GM18907 (cell line): ENCODE measurements around the gene MYBBP1A.
"Not testable (repeated sequence)": the region's sequence is repeated elsewhere in the genome, so short reads cannot be mapped to it uniquely, and the experiment has no call there.

Experiments
- ATAC-seq: cut with Tn5 transposase; IDR thresholded peaks from one replicate; pipeline ENCODE4 v1.9.1; 2021; ENCODE audit warnings: mild to moderate bottlenecking, moderate library complexity; ENCODE audit not compliant: unreplicated experiment

MYBBP1A gene, protein sequence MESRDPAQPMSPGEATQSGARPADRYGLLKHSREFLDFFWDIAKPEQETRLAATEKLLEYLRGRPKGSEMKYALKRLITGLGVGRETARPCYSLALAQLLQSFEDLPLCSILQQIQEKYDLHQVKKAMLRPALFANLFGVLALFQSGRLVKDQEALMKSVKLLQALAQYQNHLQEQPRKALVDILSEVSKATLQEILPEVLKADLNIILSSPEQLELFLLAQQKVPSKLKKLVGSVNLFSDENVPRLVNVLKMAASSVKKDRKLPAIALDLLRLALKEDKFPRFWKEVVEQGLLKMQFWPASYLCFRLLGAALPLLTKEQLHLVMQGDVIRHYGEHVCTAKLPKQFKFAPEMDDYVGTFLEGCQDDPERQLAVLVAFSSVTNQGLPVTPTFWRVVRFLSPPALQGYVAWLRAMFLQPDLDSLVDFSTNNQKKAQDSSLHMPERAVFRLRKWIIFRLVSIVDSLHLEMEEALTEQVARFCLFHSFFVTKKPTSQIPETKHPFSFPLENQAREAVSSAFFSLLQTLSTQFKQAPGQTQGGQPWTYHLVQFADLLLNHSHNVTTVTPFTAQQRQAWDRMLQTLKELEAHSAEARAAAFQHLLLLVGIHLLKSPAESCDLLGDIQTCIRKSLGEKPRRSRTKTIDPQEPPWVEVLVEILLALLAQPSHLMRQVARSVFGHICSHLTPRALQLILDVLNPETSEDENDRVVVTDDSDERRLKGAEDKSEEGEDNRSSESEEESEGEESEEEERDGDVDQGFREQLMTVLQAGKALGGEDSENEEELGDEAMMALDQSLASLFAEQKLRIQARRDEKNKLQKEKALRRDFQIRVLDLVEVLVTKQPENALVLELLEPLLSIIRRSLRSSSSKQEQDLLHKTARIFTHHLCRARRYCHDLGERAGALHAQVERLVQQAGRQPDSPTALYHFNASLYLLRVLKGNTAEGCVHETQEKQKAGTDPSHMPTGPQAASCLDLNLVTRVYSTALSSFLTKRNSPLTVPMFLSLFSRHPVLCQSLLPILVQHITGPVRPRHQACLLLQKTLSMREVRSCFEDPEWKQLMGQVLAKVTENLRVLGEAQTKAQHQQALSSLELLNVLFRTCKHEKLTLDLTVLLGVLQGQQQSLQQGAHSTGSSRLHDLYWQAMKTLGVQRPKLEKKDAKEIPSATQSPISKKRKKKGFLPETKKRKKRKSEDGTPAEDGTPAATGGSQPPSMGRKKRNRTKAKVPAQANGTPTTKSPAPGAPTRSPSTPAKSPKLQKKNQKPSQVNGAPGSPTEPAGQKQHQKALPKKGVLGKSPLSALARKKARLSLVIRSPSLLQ (N-terminal part only)

DNA sequence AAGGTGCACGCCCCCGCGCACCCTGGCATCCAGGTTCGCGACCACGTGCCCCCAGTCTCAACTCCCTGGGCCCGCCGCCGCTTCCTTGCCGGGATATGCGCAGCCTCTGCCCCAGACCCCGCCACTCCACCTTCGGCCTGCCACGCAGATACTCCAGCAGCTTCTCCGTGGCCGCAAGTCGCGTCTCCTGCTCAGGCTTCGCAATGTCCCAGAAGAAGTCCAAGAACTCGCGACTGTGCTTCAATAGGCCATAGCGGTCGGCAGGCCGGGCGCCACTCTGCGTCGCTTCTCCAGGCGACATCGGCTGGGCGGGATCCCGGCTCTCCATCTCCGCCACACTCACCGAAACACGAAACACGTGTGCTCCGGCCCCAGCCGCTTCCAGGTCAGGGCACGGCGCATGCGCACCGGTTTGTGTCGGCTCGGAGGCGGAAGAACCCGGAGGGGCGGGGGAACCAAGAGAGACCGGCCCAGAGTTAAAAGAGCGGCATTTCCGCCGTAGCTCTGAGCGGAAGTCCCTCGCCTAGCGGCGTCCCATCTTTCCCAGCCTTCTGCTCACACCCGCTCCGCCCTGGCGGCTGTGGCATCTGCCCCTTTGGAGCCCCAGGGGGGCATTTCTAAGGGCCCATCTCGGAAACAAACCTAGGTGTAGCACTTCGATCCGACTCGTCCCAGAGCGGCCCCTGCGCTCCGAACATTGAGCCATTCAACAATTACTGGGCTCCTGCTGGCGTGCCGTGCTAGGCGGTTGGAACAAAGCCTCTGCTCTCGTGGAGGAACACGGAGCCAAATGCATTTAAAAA lies at the start of gene MYBBP1A:
Gene MYBBP1A, minus strand, starts transcription at position 388 of the 803 bp plus-strand sequence. Its CDS starts 60 bp downstream, at position 328.
- peak; percentile 72 for ATAC-seq

DNA sequence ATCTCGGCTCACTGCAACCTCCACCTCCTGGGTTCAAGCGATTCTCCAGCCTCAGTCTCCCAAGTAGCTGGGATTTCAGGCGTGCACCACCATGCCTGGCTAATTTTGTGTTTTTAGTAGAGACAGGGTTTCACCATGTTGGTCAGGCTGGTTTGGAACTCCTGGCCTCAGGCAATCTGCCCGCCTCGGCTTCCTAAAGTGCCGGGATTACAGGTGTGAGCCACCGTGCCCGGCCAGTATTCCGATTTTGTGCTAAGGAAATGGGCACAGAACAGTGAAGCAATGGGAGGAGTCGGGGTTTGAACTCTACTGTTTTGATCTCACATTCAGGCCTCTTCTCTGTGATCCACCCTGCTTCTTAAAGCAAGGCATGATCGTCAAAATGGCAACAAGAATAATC lies 49.6 kb upstream of the MYBBP1A start:
- ATAC-seq, result not testable (repeated sequence)

DNA sequence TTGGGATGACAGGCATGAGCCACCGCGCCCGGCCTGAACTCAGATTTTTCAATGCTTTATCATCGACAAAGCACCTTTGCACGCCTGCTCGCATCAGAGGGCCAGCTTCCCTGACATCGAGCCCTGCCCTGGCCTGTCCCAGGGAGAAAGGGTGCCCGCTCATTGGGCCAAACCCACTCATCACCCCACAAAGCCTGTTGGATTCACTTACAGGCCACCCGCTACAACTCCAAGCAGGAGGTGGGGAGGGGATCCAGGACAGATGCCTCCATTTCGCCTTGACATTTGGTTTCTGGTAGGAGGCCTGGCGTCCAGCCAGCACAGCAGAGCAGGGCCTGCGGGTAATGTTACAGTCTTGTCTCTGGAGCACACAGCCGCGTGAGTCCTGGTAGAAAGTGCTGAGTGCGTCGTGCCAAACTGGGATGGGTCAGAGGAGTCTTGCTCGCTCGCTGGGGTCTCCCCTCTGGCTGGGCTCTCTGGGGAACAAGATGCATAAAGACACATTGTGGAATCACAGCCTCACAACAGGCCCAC lies 49.0 kb upstream of the MYBBP1A start:
- ATAC-seq, result no peak

DNA sequence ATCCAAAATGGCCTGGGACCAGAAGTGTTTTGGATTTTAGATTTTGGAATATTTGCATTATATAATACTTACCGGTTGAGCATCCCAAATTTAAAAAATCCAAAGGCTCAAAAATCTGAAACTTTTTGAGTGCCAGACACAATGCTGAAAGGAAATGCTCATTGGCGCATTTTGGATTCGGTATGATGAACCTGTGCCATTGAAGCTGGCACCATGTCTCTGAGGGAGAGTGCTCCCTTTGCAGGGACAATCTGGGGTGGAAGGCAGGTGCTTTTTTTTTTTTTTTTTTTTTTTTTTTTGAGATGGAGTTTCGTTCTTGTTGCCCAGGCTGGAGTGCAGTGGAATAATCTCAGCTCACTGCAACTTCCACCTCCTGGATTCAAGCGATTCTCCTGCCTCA lies 46.9 kb upstream of the MYBBP1A start:
- ATAC-seq, result no peak

DNA sequence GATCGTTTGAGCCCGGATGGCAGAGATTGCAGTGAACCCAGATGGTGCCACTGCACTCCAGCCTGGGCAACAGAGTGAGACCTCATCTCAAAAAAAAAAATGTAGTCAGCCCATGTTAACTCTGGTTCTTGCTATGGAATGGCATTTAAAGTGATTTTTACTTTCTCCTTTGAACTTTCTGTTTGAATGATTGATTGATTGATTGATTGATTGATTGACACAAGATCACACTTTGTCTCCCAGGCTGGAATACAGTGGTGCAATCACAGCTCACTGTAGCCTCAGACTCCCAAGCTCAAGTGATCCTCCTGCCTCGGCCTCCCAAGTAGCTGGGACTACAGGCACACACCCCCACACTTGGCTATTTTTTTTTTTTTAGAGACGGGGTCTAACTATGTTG lies 46.1 kb upstream of the MYBBP1A start:
- no peak for ATAC-seq

DNA sequence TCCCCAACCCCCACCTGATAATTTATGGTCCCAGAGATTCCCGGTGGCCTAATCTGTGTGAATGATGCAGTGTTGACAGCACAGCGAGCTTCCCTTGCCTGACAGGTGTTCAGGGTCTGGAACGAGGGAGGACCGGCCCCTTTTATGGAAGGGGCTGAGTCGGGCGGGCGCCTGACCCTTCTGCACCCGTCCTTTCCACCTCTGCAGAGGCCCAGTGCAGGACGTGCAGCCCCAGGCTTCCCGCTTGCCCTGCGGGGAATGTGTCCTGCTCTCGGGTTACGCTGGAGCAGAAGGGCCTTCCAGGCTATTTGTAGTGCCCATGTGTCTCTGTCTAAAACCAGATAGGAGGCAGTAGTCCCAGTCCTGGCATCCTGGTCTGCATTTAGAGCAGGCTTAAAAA lies 45.4 kb upstream of the MYBBP1A start:
- ATAC-seq, result no peak

DNA sequence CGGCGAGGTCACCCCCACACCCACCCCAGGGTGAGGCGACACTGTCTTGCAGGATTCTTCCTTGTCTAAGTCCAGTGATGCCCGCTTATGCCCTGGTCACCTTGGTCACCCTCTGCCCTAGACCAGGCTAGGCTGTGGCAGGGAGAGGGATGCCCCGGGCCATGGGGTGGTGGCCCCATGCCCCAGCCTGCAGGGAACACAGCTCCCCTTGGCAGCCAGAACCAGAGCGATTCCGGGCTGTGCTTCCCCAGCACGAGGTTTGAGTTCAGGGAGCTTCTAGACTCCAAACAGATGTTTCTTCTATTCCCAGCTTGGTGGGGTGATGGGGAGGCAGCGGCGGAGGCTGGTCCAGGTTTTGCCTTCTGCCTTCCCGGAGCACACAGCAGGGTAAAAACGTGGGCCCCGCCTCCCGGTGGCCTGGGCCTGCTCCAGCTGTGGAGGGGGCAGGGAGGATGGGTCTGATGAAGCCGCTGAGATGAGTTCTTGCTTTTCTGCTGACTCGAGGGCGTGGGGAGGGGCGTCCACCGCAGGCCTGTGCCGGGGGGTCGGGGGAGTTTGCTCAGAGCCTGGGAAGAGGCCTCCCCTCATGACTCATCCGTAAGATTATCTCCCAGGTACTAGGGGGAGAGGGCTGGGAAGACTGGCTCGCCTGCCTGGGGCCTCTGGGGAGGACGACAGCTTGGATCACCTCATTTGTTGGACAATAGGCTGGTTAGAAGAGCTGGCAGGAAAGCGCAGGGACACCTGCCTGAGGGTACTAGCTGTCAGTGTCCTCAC lies 44.5 kb upstream of the MYBBP1A start:
- ATAC-seq, result no peak

DNA sequence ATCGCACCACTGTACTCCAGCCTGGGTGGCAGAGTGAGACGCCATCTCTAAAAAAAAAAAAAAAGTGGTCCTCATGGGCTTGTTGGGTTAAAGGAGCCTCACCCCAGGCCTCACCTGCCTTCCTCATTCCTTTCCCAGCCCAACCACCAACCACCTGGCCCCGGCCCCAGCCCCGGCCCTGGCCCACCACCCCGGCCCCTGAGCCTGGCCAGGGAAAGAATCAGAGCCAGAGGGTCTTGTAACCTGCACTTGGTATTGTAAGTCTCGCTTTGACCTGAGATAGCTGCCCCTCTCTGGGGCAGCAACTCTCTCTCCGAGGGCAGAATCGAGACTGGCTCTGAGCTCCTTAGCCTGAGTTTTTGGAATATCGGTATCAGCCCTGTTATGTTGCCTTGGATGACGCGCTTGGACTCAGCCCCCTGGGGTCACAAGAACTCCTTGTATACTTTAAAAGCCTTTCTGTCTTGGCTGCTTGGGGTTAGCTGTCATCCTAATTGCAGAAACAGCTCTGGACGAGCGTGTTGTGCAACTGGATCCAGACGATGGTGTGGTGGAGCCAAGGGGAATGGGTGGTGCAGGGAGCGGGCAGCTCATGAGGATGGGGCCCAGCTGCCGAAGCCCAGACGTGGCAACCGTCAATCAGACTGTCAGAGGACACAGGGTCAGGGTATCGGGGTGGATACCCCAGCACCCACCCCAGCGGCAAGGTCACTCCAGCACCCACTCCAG lies 43.8 kb upstream of the MYBBP1A start:
- ATAC-seq, result no peak

DNA sequence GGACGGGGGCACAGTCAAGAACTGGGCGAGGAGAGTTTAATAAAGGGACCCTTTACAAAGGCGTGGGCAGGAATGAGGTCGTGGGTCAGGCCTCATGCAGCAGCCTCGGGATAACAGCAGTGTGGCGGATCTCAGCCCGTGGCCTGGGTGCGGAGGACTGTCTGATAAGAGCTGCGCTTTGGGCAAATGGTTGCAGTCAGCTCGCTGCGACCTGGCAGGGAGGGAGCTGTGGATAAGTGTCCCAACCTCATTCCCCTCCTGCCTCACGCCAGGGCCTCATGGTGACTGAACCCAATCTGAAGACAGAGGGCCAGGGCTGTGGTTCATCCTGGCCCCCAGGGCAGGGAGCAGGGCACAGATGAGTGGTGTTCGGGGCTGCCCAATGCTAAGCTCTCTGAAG lies 42.8 kb upstream of the MYBBP1A start:
- no peak for ATAC-seq

DNA sequence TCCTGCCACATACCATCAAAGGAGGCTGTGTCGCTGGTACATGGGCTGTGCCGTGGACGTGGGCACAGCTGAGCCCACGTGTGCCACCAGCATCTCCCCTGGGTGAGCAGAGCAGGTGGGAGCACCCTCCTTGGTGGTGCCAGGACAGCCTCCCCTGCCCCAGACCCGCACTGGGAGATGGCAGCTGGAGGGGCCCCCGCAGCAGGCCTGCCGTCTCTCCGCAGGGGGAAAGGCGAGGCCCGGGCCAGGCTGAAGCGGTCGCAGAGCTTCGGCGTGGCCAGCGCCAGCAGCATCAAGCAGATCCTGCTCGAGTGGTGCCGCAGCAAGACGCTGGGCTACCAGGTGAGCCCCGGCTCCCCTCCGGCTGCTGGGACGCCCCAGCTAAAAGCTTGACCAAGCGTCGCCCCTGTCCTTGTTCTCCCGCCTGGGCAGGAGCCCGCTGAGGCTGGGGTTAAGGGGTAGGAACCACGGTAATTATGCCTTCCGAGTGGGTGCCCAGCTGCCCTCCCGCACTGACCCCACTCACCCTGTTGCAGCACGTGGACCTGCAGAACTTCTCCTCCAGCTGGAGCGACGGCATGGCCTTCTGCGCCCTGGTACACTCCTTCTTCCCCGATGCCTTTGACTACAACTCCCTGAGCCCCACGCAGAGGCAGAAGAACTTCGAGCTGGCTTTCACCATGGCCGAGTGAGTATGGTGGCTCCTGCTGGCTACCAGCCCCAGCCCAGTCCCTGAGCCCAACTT lies 41.6 kb upstream of the MYBBP1A start:
- ATAC-seq, result no peak

DNA sequence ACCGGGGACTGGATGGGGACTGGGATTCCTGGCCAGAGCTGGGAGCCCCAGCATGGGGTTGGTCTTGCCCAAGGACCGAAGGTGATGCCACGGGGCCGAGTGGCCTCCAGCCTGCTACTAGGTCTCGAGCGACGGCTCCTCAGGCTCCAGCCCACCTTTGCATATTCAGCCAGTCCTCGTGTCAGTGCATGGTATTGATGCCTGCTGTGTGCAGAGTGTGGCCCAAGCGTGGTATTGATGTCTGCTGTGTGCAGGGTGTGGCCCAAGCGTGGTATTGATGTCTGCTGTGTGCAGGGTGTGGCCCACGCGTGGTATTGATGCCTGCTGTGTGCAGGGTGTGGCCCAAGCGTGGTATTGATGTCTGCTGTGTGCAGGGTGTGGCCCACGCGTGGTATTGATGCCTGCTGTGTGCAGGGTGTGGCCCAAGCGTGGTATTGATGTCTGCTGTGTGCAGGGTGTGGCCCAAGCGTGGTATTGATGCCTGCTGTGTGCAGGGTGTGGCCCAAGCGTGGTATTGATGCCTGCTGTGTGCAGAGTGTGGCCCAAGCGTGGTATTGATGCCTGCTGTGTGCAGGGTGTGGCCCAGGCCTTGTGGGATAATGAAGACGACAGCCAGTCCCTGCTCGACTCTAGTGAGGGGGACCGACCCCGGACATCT lies 40.6 kb upstream of the MYBBP1A start:
- ATAC-seq, result not testable (repeated sequence)

DNA sequence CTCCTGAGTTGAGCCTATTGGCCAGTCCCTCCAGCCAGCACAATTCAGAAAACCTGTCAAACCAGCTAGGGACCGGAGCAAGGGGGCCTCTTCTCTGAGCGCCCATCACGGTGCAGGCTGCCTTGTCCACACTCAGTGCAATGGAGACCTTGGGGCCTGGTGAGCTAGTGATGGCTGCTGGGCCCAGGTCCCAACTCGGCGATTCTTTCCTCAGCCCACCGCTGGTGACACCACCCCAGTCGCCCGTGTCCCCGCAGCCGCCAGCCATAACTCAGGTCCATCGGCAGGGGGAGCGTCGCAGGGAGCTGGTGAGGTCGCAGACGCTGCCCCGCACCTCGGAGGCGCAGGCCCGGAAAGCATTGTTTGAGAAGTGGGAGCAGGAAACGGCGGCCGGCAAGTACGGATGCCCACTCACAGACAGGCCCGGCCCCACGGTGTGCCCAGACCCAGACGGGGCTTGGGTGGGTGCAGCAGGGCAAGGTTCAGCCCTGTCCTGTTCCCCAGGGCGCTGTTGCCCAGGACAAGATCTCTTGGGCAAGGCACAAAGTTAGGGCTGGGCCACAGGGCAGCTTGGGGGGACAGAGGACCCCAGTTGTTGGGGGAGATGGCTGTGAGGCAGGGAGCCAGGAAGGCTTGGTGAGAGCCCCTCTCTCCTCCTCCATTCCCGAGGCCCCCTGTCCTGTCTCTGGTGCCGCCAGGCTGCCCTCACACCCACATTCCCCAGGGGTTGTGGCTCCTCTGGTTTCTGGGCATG lies 39.9 kb upstream of the MYBBP1A start:
- ATAC-seq, result no peak

DNA sequence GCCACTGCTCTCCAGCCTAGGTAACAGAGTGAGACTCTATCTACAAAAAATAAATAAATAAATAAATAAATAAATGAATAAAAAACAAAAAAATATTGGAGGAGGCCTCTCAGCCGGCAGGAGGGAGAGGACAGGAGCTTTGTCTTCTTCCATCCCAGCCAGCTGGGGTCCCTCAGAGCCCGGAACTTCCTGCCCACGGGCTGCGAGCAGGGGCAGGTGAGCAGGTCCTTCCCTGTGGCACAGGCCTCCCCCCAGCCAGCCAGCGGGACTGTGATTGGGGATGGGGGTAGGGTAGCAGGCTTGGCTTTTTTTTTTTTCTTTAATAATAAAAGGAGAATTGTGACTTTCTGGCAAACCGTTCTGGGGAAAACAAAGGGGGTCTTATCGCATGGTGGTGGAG lies 39.2 kb upstream of the MYBBP1A start:
- ATAC-seq, result no peak

DNA sequence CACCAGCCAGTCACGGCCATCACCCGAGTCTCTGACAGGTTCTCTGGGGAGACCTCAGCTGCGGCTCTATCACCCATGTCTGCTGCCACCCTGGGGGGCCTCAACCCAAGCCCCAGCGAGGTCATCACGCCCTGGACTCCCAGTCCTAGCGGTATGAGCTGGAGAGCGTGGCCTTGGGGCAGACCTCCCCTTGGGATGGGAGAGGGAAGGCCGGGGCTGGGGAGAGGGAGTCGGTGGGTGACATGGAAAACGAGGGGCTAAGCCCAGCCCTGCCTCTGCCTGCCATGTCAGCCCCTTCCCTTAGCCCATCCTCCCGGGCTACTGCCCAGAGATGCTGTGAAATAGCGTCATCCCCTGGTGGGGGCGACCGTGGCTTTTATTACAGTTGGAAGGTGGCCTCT lies 37.8 kb upstream of the MYBBP1A start:
- no peak for ATAC-seq

DNA sequence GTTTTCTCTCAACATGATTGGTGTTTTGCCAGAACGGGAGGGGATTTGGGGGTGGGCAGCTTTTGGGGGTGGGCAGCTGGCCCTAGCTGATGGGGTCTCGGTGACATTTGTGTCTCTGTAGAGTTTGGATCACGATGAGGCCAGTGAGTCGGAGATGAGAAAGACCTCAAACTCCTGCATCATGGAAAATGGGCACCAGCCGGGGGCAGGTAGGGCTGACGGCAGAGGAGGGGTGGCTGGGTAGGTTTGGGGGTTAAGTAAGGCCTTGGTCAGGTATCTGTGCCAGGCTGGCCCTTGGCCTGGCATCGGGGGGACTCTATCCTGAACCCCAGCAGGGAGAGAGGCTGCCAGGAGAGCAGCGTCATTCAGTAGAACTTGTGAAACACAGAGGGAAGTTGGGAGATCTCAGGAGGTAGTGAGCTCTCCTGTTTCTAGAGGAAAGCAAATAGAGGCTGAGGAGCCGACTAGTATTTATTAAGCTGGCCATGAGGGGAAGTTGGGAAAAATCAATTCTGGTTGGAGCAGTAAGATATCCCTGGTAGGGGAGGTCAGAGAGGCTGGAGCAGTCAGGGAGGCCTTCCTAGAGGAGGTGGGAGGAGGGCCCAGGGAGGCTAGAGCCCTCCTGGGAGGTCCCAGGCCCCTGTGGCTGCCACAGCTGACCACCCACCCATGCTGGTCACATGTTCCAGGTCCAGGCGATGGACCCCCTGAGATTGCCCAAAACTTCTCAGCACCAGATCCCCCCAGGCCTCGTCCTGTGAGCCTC lies 37.2 kb upstream of the MYBBP1A start:
- ATAC-seq, result no peak

DNA sequence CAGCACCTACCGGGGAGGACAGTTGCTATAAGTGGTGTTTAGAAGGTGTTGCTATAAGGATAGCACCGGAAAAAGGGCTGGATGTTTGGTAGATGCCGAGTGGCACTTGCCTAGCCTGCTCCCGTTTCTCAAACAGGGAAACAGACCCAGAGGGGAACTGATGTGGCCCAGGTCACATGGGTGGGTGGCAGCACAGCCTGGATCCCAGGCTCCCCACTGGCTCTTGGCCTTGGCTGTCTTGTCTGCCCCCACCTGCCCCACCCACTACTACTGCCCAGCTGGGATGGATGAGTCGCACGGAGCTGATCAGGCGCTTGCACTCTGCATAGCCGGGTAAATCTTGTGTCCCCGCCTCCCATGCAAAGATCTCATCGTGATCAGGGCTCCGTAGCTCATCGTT lies 36.3 kb upstream of the MYBBP1A start:
- ATAC-seq, result no peak
